GM11168 (cell line): ENCODE measurements around the gene UBD.

Experiments used
- in situ Hi-C: fragments of 300-500 bp; cut with MboI; formaldehyde crosslinking; loops from one replicate; pipeline ENCODE4 v1.12.0; 2022; ENCODE audit warnings: low sequenced_read_pairs; ENCODE audit not compliant: unreplicated experiment

UBD gene

GRCh38 chr6:29559524-29560287, at the start of gene UBD:
Gene UBD, minus strand, starts transcription at chr6:29559732. Its CDS starts 31 bp downstream, at chr6:29559701.
- in situ Hi-C loops: no loop called here

DNA sequence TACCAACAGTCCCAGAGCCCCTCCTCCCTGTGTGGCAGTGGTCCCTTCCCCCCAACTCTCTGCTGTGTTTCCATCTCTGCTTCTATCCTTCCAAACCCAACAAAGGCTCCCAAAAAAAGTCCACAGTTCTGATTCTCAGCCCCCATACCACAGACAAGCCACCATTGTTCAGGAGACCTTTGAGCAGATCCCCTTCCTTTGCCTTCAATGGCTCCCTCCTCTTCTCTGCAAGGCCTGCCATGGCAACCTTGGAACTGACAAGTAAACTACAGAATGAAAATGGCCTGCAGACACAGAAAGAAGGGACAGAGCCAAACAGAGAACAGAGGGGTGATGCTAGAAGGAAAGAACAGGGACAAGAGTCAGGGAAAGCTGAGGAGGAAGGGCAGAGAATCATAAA, 48.6 kb upstream of the UBD start:
- in situ Hi-C loops: no loop called here

DNA sequence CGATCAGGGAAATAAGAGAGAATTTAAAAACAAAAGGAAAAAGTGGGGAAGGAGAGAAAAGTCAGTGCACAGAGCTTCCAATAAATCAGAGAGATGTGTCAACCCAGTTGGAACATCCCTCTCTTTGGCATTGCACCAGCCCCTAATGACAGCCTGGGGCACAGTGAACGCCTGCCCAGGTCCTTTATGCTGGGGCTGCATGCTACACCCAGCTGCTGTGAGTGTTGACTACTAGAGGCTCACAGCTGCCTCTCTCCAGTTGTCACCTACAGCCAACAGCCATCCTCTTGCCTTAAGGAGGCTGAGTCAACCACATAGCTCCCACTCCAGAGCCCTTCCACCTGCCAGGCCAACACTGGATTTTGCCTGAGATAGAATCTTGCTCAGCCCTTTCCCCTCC, 44.4 kb upstream of the UBD start:
- in situ Hi-C loops: no loop called here

DNA sequence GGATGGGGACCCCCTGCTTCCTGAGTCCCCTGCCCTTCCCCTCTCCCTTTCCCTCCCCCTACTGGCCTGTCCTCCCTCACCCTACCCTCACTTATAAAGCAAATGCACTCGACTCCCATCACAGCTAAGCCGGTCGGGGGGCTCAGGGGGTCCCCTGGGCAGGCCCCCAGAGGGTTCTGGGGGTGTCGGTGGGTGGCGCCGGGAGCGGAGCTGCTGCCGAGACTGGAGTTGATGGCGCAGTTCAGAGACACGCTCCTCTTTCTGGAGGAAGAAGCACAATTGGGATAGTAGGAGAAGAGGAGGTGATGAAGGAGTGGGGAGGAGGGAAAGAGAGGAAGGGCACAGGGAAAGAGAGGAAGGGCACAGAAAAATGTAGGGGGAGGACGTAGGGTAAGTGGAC, 43.9 kb upstream of the UBD start:
- in situ Hi-C loops: no loop called here

- in situ Hi-C loops: no loop called here
These were observed 43.2 kb upstream of the UBD start for GRCh38 chr6:29602564-29603361.

- in situ Hi-C loops: no loop called here
These were observed 38.7 kb upstream of the UBD start for GRCh38 chr6:29598172-29598747.

DNA sequence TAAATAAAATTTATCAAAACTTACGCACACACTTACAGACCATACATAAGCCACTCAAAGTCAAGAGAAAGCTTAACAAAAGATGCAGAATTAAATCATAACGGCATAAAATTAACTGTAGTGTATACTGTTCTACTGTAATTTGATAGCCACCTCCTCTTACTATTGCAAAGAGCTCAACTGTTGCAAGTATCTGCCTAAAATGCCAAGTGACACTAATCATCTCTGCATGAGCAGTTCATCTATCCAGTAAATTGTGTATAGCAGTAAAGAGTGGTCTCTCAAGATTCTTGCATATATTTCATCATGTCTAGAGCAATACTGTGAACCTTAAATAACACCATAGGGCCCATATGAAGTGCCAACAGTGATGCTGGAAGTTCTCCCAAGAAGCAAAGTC, 37.7 kb upstream of the UBD start:
- in situ Hi-C loops: no loop called here

- in situ Hi-C loops: no loop called here
These were observed 36.9 kb upstream of the UBD start for GRCh38 chr6:29596381-29596900.

DNA sequence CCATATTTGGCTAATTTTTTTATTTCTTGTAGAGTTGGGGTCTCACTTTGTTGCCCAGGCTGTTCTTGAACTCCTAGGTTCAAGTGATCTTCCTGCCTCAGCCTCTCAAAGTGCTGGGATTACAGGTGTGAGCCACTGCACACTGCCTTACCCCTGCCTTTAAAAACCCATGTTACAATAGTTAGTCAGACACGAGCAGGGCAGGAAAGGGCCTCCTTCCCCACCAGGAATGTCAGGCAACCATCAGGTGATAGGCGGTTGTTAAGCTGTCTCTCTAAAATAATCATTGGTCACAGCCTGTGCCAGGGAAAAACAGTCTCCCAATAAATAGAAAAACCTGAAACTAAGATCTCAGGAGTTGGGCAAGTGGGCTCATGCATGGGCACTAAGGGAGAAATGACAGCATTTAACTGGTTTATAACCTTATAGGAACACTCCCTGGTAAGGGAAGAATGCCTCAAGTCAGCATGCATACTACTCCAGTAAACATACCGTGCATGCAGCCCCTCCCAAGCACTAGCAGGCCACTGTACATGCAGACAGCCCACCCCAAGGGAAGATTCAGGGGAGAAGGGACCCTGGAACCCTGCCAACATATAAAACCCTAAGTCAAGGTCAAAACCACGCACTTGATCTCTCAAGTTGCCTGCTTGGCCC, 33.8 kb upstream of the UBD start:
- in situ Hi-C loops: no loop called here

DNA sequence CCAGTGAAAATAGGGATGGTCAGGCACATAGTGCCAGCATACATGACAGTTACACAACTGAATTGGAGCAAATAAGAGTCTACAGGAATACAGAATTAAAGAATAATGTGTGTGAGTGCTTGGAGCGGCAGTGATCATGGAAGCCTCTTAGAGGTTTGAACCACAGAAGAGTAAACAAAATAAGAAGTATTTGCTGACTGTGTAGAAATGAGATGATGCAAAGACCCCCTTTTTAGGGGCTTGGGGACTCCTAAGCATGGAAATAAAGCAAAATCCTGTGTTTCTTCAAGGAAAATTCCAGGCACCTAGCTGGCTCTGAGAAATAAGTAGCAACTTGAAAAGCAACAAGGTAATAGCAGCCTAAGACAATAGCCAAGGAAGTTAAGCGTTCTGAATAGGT, 32.1 kb upstream of the UBD start:
- in situ Hi-C loops: no loop called here

DNA sequence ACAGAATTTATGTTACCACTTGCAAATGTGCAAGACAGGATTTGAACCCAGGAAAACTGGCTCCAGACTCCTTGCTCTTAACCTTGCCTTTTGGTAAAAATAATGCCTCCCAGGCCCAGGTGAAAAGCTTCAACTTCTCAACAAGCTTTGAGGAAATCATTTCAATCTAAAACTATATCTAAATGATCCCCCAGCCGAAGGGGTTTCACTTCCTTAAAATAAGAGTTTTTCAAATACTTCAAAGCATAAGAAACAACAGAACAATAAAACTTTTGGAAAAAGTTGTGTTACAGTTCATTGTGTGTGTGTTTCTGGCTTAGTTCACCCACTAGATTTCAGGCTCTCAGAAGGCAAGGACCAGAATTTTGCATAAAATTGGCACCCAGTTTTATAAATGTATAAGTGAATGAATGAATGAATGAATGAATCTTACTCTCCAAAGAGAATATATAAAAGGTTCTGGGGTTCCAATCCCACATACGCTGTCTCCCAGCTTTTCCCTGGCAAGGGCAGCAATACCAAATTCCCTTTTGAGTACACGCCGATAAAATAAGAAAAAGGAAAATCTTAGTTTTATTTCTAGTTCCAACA, 30.8 kb upstream of the UBD start:
- in situ Hi-C loops: no loop called here

- in situ Hi-C loops: no loop called here
These were observed 30.0 kb upstream of the UBD start for GRCh38 chr6:29589423-29590048.

- in situ Hi-C loops: no loop called here
These were observed 25.3 kb upstream of the UBD start, which contains the start of gene OR2H2 for GRCh38 chr6:29584821-29585220. Gene OR2H2, plus strand, starts transcription at chr6:29585121. Its CDS starts 2,824 bp downstream, at chr6:29587945.

- in situ Hi-C loops: no loop called here
These were observed 18.0 kb upstream of the UBD start for GRCh38 chr6:29577544-29577943.

- in situ Hi-C loops: no loop called here
These were observed 16.5 kb upstream of the UBD start for GRCh38 chr6:29576056-29576455.

GRCh38 chr6:29567991-29568390, 8.5 kb upstream of the UBD start:
- in situ Hi-C loops: no loop called here

DNA sequence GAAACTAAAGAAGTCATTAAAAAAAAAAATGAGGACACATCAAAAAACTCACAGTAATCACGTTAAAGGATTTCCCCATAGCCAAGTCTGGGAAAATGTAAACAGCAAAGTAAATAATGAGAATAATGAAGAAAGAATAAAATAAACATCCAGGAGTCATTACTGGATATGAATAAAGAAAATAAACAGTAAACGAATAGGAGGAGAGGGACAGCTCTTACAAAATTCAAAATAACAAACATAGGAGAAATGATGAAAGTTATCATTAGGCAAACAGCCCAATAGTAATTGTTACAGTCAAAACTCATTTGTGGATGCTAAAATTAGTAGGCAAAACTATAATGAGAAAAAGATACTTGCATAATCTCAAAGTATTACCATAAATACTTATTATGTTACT, 8.0 kb upstream of the UBD start:
- in situ Hi-C loops: no loop called here

- in situ Hi-C loops: no loop called here
These were observed 7.3 kb upstream of the UBD start for GRCh38 chr6:29566856-29567255.

DNA sequence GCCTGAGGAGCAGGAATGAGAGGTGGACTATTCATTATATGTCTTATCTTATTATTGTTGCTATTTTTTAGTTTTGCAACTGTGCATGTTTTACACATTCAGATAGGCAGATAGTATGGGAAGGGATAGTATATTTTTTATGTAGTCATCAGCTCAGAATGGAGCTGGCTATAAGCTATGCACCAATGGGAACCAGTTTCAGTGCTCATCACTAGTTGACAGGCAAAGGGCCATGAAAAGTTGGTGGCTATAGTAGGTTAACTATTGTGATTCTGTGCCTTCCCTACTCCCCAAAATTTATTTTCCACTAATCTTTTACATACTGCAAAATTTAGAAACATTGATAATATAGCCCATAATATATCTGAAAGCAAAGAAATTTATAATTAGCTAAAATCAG, 5.3 kb upstream of the UBD start:
- in situ Hi-C loops: no loop called here
